HG03571 (cell line): ENCODE results near the gene IFI16.

Experiments used
- ATAC-seq: cut with Tn5 transposase; IDR thresholded peaks from one replicate; pipeline ENCODE4 v1.9.1; 2021; ENCODE audit not compliant: unreplicated experiment

IFI16 gene

DNA sequence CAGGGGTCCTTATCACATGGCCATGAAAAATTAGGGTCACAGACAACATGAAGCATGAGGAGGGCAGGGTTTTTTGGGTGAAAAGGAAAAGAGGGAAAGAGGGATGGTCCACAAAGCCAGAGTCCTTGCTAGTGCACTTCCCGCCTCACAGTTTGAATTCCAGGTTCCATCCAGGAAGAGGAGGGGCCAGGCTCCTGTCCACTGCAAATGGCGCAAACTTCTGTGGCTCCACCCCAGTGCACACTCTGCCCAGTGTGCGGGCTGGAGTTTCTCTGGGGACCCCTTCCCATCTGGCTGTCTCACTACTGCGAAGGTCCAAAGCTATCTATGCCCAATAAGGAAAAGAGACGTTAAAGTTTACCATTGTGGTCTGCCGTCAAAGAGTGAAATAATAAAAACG, 49.0 kb downstream of the IFI16 start:
- no peak for ATAC-seq

DNA sequence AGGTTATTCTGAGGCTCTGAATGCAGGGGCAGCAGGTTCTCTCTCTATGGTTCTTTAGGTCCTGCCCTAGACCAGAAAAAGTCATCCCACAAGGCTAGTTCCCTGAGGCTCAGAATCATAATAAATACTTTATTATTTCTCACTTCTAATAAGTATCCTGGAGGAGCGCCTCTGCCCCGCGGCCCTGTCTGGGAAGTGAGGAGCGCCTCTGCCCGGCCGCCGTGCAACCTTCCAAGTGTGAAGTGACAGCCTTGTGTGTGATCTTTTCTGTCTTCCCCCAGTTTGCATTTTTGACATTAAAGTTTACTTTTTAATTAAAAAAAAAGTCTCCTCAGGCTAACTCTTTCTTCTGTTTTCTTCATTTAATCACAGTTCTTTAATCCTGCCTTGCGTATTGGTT, 55.4 kb downstream of the IFI16 start:
- no peak for ATAC-seq

GRCh38 chr1:159066108-159066507, 56.4 kb downstream of the IFI16 start:
- ATAC-seq: no peak

DNA sequence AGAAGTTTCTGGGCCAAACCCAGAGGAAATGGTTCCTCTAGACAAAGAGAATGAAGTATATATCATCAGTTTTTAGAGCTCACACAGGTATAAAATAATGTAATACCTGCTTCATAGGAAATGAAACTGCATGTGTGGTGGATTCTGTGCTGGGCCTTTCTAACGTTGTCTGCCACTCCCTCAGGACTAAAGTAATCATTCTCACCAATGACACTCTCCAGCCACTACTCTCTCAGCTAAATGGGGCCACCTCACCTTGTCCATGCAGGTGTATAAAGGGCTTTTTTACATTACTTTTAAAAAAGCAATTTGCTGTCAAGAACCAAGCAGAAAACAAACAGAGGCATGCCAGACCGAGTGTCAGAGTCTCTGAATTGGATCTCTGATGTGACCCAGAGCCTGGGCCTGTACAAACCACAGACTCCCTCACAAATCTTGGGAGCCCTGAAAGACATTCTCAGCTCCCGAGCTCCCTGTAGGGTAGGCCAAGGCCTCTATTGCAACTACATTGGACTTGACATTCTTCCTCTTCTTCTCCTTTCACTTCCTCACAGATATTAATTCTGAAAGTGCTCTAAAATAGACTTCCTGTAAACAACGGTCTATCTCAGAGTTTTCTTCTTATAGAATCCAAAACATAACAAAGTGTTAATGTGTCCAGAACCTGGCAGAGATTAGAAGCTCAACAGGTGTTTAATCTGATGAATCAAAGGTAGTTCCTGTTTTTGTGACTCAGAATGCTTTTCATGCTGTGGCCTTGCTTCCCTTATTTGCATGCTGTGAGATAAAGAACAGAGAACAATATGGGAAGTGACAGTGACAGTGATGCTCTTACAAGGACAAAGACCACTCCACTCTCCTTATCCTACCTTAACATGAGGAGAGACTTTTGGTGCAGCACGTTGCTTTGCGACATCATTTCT, 58.3 kb downstream of the IFI16 start:
- peak; percentile 92 for ATAC-seq

DNA sequence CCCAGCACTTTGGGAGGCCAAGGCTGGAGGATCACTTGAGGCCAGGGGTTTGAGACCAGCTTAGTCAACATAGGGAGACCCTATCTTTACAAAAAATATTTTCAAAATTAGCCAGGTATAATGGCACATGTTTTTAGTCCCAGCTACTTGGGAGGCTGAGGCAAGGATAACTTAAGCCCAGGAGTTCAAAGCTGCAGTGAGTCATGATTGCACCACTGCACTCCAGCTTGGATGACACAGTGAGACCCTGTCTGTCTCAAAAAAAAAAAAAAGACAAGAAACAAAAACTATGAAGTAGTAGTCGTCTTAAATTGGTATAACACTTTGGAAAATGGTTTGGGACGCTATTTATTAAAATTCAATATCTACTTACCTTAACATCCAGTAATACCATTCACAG, 59.2 kb downstream of the IFI16 start:
- no peak for ATAC-seq

GRCh38 chr1:159071970-159072582, 62.4 kb downstream of the IFI16 start:
- ATAC-seq: no peak

DNA sequence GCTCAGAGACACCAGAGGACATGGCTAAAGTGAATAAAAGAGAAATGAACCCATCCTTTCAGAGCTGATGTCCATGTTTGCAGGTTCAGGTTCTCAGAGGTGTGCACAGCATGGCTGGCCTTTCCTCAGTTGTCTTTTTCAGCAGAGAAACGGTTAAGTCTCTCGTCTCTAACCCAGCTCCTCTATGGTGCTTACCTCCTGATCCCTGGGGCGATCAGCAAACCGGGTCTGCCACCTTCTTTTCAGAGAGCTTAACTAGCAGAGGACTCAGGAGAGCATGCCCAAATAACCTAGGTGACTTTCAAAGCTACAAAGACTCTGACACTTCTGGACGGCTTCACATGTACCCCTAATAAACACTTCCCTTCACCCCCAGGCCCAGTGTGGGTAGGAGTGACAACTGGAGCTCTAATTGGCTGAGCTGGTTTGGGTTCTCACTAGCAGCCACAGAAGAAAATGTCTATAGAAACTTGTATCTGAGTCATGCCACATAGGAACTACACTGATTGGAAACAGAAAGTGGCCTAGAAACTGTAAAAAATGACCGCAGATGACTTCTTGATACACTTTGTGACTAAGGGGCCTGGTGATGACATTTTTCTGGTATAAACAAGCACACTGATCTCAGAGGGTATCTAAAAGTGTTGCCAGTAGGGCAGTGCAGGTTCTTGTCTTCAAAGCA, 66.9 kb downstream of the IFI16 start, which contains the start of gene AIM2:
Gene AIM2 (minus strand): TSS at position 329 of the 682 bp plus-strand sequence. CDS start 3,267 bp downstream, outside the sequence.
- peak; percentile 91 for ATAC-seq

GRCh38 chr1:159077120-159077961, 67.6 kb downstream of the IFI16 start:
- ATAC-seq: peak; percentile 70

- no peak for ATAC-seq
These were observed 69.8 kb downstream of the IFI16 start for GRCh38 chr1:159079525-159079924.

DNA sequence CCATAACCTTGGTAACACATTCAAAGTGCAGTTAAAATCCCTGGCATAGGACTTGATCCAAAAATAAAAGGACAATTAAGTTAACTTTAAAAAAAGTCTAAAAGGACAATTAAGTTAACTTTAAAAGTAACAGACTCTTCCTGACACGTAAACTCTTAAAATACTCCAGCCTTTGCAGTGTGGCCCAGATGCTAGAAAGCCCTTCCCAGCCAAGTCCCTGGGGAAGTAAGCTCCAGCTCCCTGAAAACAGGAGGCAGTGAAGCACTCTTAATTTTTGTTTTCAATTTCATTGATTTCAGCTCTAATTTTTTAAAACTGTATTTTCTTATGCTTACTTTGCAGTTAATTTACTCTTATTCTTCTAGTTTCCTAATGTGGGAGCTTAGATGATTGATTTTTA, 71.9 kb downstream of the IFI16 start:
- no peak for ATAC-seq

DNA sequence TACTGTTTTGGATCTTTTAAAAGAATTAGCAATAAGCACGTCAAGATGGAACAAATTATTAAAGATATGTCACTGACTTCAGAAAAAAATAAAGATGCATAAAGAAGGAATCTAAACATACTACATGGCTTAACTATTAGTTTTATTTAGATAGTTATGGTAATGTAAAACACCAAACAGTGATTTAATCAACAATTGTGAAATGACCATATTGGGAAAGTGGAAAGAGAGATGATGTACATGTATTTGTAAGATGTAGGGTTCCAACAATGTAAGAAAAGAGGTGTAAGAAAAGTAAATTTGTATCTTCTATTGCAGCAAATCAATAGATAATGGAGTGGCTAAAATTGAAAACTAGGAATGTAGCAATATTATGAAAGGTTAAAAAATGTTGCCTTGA, 73.3 kb downstream of the IFI16 start:
- ATAC-seq: no peak

- ATAC-seq: no peak
These were observed 74.4 kb downstream of the IFI16 start for GRCh38 chr1:159084152-159084551.

- no peak for ATAC-seq
These were observed 75.2 kb downstream of the IFI16 start for GRCh38 chr1:159084867-159085266.

- no peak for ATAC-seq
These were observed 78.3 kb downstream of the IFI16 start for GRCh38 chr1:159088050-159088449.

- no peak for ATAC-seq
These were observed 79.0 kb downstream of the IFI16 start for GRCh38 chr1:159088546-159089183.

DNA sequence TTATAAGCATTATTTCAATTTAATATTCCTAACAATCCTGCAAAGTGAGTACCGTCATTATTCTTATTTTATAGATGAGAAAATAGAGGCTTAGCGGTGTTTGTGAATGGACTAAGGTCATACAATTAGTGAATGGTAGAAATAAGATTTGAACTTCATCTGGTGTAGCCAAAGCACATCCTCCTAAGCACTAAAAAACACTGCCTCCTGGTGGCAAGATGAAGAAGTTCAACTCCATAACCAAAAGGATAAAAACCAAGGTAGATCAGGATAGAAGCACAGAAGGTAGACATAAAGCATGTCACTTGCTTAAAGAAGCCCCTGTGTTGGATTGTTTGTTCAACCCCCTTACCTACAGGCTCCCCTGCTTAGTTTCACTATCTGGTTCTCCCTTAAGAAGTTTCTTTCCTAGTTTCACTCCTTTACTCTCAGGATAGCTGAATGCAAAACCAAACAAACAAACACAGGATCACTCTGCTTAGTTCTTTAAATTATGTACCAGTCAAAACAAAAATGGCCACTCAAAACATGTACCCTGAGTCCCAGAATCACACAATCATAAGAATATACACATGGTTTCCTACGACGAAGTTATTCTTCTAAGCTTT, 79.6 kb downstream of the IFI16 start:
- ATAC-seq: no peak

- ATAC-seq: no peak
These were observed 80.8 kb downstream of the IFI16 start for GRCh38 chr1:159090286-159091179.

- ATAC-seq: no peak
These were observed 81.5 kb downstream of the IFI16 start for GRCh38 chr1:159091180-159091560.

- ATAC-seq: no peak
These were observed 81.9 kb downstream of the IFI16 start for GRCh38 chr1:159091607-159092031.
